Measurements from ENCODE around the gene TFB1M. TPM values are rescaled to one million over a fixed set of nuclear protein-coding genes. Genes with fewer than 3 reads are reported as not detected.

TFB1M gene
- total and polyA plus RNA-seq, 2 donors (not counting 3 experiments of a cell fraction or from before 2014, with no cell fraction given), result 12.9 to 35.5 TPM

DNA sequence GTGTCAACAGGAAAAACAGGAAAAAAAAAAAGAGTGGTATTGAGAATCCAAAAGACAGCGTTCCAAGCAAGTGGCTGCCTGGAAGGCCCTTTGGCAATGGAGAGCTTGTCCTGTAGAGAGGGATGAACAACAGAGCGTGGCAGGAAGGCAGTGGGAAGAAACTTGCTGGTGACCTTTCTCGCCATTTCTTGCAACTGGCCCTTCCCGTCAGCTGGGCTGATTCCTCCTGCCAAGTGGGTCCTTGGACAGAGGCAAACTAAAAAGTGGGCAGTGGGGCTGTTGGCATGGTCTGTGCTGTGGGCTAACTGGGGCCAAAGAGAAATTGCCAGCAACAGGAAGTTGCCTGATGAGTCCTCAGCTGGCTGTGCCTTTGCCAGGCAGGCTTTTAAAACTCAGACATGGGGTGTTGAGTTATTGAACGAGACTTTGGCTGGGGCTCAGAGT lies 94.4 kb downstream of the TFB1M start:
- H3K9me1 ChIP-seq (replicated peaks; ENCODE audit: control insufficient read depth, extremely low read depth, insufficient read depth, low read length), result no peaks in the 10 kb centered on the region
- CTCF ChIA-PET, result no interaction called here
- dilution Hi-C loops (cut with MboI; ENCODE audit: extremely low pct_ligation_motif_present, low sequenced_read_pairs) (no loop called here), intact Hi-C loops (cut with micrococcal nuclease) (no loop called here)
- no peaks in the 10 kb centered on the region for H3K79me2 ChIP-seq (ENCODE audit: control insufficient read depth, insufficient read depth, low read length)
- H3K4me2 ChIP-seq (ENCODE audit: insufficient read depth, low read length), result no peak overlapping the region
- POLR2A ChIA-PET, result no interaction called here
- H4K20me1 ChIP-seq (replicated peaks; ENCODE audit: control insufficient read depth, extremely low read depth, insufficient read depth, low read length), result no peaks in the 10 kb centered on the region
- H3K36me3 ChIP-seq (ENCODE audit: control insufficient read depth in 2 of 2, extremely low read depth in 1 of 2, insufficient read depth in 2 of 2, low read length in 2 of 2), result no peaks in the 10 kb centered on the region
- peak; percentile 20 for DNase-seq (ENCODE audit: low read depth, low spot score)
- no peaks in the 10 kb centered on the region for H3K27me3 ChIP-seq (ENCODE audit: control insufficient read depth in 2 of 2, insufficient read depth in 2 of 2, low read length in 2 of 2)
- no peak for FAIRE-seq
- H3K4me3 ChIP-seq (replicated peaks in 1 of 3; ENCODE audit: insufficient read depth in 1 of 3, low read depth in 1 of 3, low read length in 3 of 3), result no peak overlapping the region
- TF ChIP-seq MYC (IDR thresholded peaks at IDR 0.05; ENCODE audit: low read depth, low read length) (no peak), FOS (IDR thresholded peaks at IDR 0.05; ENCODE audit: borderline replicate concordance, insufficient read depth, low read length) (no peak), POLR2A (IDR thresholded peaks at IDR 0.05; ENCODE audit: low read depth, low read length) (no peak), POLR2AphosphoS5 (IDR thresholded peaks at IDR 0.05; ENCODE audit: insufficient read depth, low read depth, low read length) (no peak), GATA2 (IDR thresholded peaks at IDR 0.05; ENCODE audit: insufficient read depth, insufficient read length, low read depth, low read length) (no peak), EZH2 (IDR thresholded peaks at IDR 0.05; ENCODE audit: borderline replicate concordance, low read depth, low read length, severe bottlenecking) (no peak)
- TF ChIP-seq, protein P1, sequence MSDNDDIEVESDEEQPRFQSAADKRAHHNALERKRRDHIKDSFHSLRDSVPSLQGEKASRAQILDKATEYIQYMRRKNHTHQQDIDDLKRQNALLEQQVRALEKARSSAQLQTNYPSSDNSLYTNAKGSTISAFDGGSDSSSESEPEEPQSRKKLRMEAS (IDR thresholded peaks at IDR 0.05; ENCODE audit: insufficient read depth, insufficient read length), result no peak
- peaks cover 15% of the 10 kb centered on the region for H3K4me1 ChIP-seq (ENCODE audit: control insufficient read depth, extremely low read depth, insufficient read depth, low read length)
- H2AFZ ChIP-seq (ENCODE audit: low read depth, low read length), result no peak overlapping the region
- BruUV-seq (replicated peaks), result no TSS peak
- no peak overlapping the region for H3K9ac ChIP-seq (replicated peaks; ENCODE audit: extremely low read depth, insufficient read depth, low read length)
- H3K9me3 ChIP-seq (replicated peaks; ENCODE audit: control insufficient read depth, insufficient read depth, low read length), result no peaks in the 10 kb centered on the region
- no peak overlapping the region for H3K27ac ChIP-seq (ENCODE audit: insufficient read depth, low read depth, low read length)

GRCh38 chr6:155219299-155219698 lies 95.0 kb downstream of the TFB1M start:
- H4K20me1 ChIP-seq (replicated peaks; ENCODE audit: control insufficient read depth, extremely low read depth, insufficient read depth, low read length), result no peaks in the 10 kb centered on the region

More at GRCh38 chr6:155219299-155219698, 95.0 kb downstream of the TFB1M start:
- BruUV-seq (replicated peaks), result no TSS peak
- intact Hi-C loops (cut with micrococcal nuclease) (no loop called here), dilution Hi-C loops (cut with MboI; ENCODE audit: extremely low pct_ligation_motif_present, low sequenced_read_pairs) (no loop called here)
- no peak for DNase-seq (ENCODE audit: low read depth, low spot score)
- FAIRE-seq, result no peak
- Histone ChIP-seq H3K4me3 (replicated peaks in 1 of 3; ENCODE audit: insufficient read depth in 1 of 3, low read depth in 1 of 3, low read length in 3 of 3) (no peak overlapping the region), H3K36me3 (ENCODE audit: control insufficient read depth in 2 of 2, extremely low read depth in 1 of 2, insufficient read depth in 2 of 2, low read length in 2 of 2) (no peaks in the 10 kb centered on the region), H3K79me2 (ENCODE audit: control insufficient read depth, insufficient read depth, low read length) (no peaks in the 10 kb centered on the region), H3K27me3 (ENCODE audit: control insufficient read depth in 2 of 2, insufficient read depth in 2 of 2, low read length in 2 of 2) (no peaks in the 10 kb centered on the region), H2AFZ (ENCODE audit: low read depth, low read length) (no peak overlapping the region), H3K9ac (replicated peaks; ENCODE audit: extremely low read depth, insufficient read depth, low read length) (no peak overlapping the region), H3K27ac (ENCODE audit: insufficient read depth, low read depth, low read length) (no peak overlapping the region), H3K4me1 (ENCODE audit: control insufficient read depth, extremely low read depth, insufficient read depth, low read length) (peaks cover 9% of the 10 kb centered on the region), H3K9me1 (replicated peaks; ENCODE audit: control insufficient read depth, extremely low read depth, insufficient read depth, low read length) (no peaks in the 10 kb centered on the region), H3K4me2 (ENCODE audit: insufficient read depth, low read length) (no peak overlapping the region), H3K9me3 (replicated peaks; ENCODE audit: control insufficient read depth, insufficient read depth, low read length) (no peaks in the 10 kb centered on the region)
- ChIA-PET CTCF (no interaction called here), POLR2A (no interaction called here)
- TF ChIP-seq, protein P1 (IDR thresholded peaks at IDR 0.05; ENCODE audit: insufficient read depth, insufficient read length), result no peak
- TF ChIP-seq MYC (IDR thresholded peaks at IDR 0.05; ENCODE audit: low read depth, low read length) (no peak), POLR2AphosphoS5 (IDR thresholded peaks at IDR 0.05; ENCODE audit: insufficient read depth, low read depth, low read length) (no peak), JUN (IDR thresholded peaks at IDR 0.05; ENCODE audit: borderline replicate concordance, insufficient read depth, insufficient read length, low read depth) (no peak), GATA2 (IDR thresholded peaks at IDR 0.05; ENCODE audit: insufficient read depth, insufficient read length, low read depth, low read length) (no peak), FOS (IDR thresholded peaks at IDR 0.05; ENCODE audit: borderline replicate concordance, insufficient read depth, low read length) (no peak), EZH2 (IDR thresholded peaks at IDR 0.05; ENCODE audit: borderline replicate concordance, low read depth, low read length, severe bottlenecking) (no peak), POLR2A (IDR thresholded peaks at IDR 0.05; ENCODE audit: low read depth, low read length) (no peak)
- TF ChIP-seq, protein P2, sequence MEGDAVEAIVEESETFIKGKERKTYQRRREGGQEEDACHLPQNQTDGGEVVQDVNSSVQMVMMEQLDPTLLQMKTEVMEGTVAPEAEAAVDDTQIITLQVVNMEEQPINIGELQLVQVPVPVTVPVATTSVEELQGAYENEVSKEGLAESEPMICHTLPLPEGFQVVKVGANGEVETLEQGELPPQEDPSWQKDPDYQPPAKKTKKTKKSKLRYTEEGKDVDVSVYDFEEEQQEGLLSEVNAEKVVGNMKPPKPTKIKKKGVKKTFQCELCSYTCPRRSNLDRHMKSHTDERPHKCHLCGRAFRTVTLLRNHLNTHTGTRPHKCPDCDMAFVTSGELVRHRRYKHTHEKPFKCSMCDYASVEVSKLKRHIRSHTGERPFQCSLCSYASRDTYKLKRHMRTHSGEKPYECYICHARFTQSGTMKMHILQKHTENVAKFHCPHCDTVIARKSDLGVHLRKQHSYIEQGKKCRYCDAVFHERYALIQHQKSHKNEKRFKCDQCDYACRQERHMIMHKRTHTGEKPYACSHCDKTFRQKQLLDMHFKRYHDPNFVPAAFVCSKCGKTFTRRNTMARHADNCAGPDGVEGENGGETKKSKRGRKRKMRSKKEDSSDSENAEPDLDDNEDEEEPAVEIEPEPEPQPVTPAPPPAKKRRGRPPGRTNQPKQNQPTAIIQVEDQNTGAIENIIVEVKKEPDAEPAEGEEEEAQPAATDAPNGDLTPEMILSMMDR (IDR thresholded peaks at IDR 0.05; ENCODE audit: extremely low read depth in 1 of 2, insufficient read depth in 1 of 2, low read depth in 1 of 2, low read length in 2 of 2), result no peak

Measured in endothelial cell of umbilical vein (primary cell).